Coronary artery (tissue), 2 donors: ENCODE results near the gene SCGB1D1.

ENCODE experiments used
- DNase-seq: peaks from one replicate; pipeline ENCODE4 v3.0.0-alpha.2; 2017; ENCODE audit warnings: low spot score
- H3K27ac ChIP-seq, 2 donors: fragments of 200-600 bp; sonication (generic); one replicate each; pipeline ENCODE4 v1.5.1; 2016 to 2019
- H3K4me3 ChIP-seq: fragments of 200-600 bp; sonication (generic); 2 replicates; pipeline ENCODE4 v1.5.1; 2016; ENCODE audit warnings: mild to moderate bottlenecking, moderate library complexity
- CTCF ChIP-seq: fragments of 200-600 bp; sonication (generic); IDR thresholded peaks from one replicate; pipeline ENCODE4 v1.5.1; 2019; ENCODE audit warnings: antibody characterized with exemption

The SCGB1D1 gene

GRCh38 chr11:62144641-62145255, 45.3 kb upstream of the SCGB1D1 start:
- no peak overlapping the region for H3K27ac ChIP-seq
- H3K4me3 ChIP-seq = no peak overlapping the region
- DNase-seq = peak; percentile 62

GRCh38 chr11:62145261-62145871, 44.6 kb upstream of the SCGB1D1 start:
- peak; percentile 65 for DNase-seq
- no peak for TF ChIP-seq CTCF
- Histone ChIP-seq H3K27ac (no peak overlapping the region), H3K4me3 (no peak overlapping the region)

More at GRCh38 chr11:62144641-62145255, 45.3 kb upstream of the SCGB1D1 start:
- no peak for TF ChIP-seq CTCF

- TF ChIP-seq CTCF = no peak
- H3K27ac ChIP-seq = no peak overlapping the region
- peak; percentile 38 for DNase-seq
- H3K4me3 ChIP-seq = no peak overlapping the region
Measured at GRCh38 chr11:62146476-62147200, 43.4 kb upstream of the SCGB1D1 start.

- H3K27ac ChIP-seq = no peak overlapping the region
- TF ChIP-seq CTCF = no peak
- H3K4me3 ChIP-seq = no peak overlapping the region
- peak; percentile 43 for DNase-seq
Measured at GRCh38 chr11:62147545-62147944, 42.5 kb upstream of the SCGB1D1 start.

- Histone ChIP-seq H3K27ac (no peak overlapping the region), H3K4me3 (no peak overlapping the region)
- peak; percentile 28 for DNase-seq
- TF ChIP-seq CTCF = no peak
Measured at GRCh38 chr11:62148271-62148980, 41.6 kb upstream of the SCGB1D1 start.

- TF ChIP-seq CTCF = no peak
- peak; percentile 69 for DNase-seq
- no peak overlapping the region for H3K27ac ChIP-seq
- no peak overlapping the region for H3K4me3 ChIP-seq
Measured at GRCh38 chr11:62149986-62150886, 39.8 kb upstream of the SCGB1D1 start.
